ENCODE results near the gene UBE3D.
"Not testable (repeated sequence)": the region's sequence is repeated elsewhere in the genome, so short reads cannot be mapped to it uniquely, and the experiment has no call there.

Gene UBE3D

GRCh38 chr6:83055366-83055964 is 10.2 kb downstream of the UBE3D start:
- peak in 2 of 3 donors; percentile 8 to 41 for DNase-seq (ENCODE audit: low read depth in 2 of 3, low spot score in 1 of 3)

- no peak for DNase-seq (ENCODE audit: low read depth in 2 of 3, low spot score in 1 of 3)
Observed at GRCh38 chr6:83053678-83054077, 12.0 kb downstream of the UBE3D start.

- no peak for DNase-seq (ENCODE audit: low read depth in 2 of 3, low spot score in 1 of 3)
Observed at GRCh38 chr6:83051377-83052172, 14.1 kb downstream of the UBE3D start.

GRCh38 chr6:83047065-83047754 is 18.4 kb downstream of the UBE3D start:
- no peak for DNase-seq (ENCODE audit: low read depth in 2 of 3, low spot score in 1 of 3)

- DNase-seq (ENCODE audit: low read depth in 2 of 3, low spot score in 1 of 3), result no peak
Observed at GRCh38 chr6:83044091-83044768, 21.4 kb downstream of the UBE3D start.

- DNase-seq (ENCODE audit: low read depth in 2 of 3, low spot score in 1 of 3), result no peak
Observed at GRCh38 chr6:83042467-83043053, 23.1 kb downstream of the UBE3D start.

GRCh38 chr6:83038246-83038645 is 27.4 kb downstream of the UBE3D start:
- no peak for DNase-seq (ENCODE audit: low read depth in 2 of 3, low spot score in 1 of 3)

GRCh38 chr6:83031689-83032088 is 34.0 kb downstream of the UBE3D start:
- DNase-seq (ENCODE audit: low read depth in 2 of 3, low spot score in 1 of 3), result no peak

GRCh38 chr6:83019741-83020140 is 45.9 kb downstream of the UBE3D start:
- DNase-seq (ENCODE audit: low read depth in 2 of 3, low spot score in 1 of 3), result no peak

GRCh38 chr6:83011131-83011530 is 54.5 kb downstream of the UBE3D start:
- DNase-seq (ENCODE audit: low read depth in 2 of 3, low spot score in 1 of 3), result not testable (repeated sequence)

GRCh38 chr6:83008626-83009025 is 57.0 kb downstream of the UBE3D start:
- DNase-seq (ENCODE audit: low read depth in 2 of 3, low spot score in 1 of 3), result no peak

- no peak for DNase-seq (ENCODE audit: low read depth in 2 of 3, low spot score in 1 of 3)
Observed at GRCh38 chr6:83006270-83006905, 59.3 kb downstream of the UBE3D start.

- no peak for DNase-seq (ENCODE audit: low read depth in 2 of 3, low spot score in 1 of 3)
Observed at GRCh38 chr6:82996156-82996555, 69.5 kb downstream of the UBE3D start.

GRCh38 chr6:82995066-82995465 is 70.6 kb downstream of the UBE3D start:
- no peak for DNase-seq (ENCODE audit: low read depth in 2 of 3, low spot score in 1 of 3)

- DNase-seq (ENCODE audit: low read depth in 2 of 3, low spot score in 1 of 3), result no peak
Observed at GRCh38 chr6:82989736-82990290, 75.8 kb downstream of the UBE3D start.

- DNase-seq (ENCODE audit: low read depth in 2 of 3, low spot score in 1 of 3), result no peak
Observed at GRCh38 chr6:82988930-82989351, 76.7 kb downstream of the UBE3D start.

- no peak for DNase-seq (ENCODE audit: low read depth in 2 of 3, low spot score in 1 of 3)
Observed at GRCh38 chr6:82987951-82988350, 77.7 kb downstream of the UBE3D start.

- no peak for DNase-seq (ENCODE audit: low read depth in 2 of 3, low spot score in 1 of 3)
Observed at GRCh38 chr6:82987416-82987815, 78.2 kb downstream of the UBE3D start.

- no peak for DNase-seq (ENCODE audit: low read depth in 2 of 3, low spot score in 1 of 3)
Observed at GRCh38 chr6:82984720-82985119, 80.9 kb downstream of the UBE3D start.

- no peak for DNase-seq (ENCODE audit: low read depth in 2 of 3, low spot score in 1 of 3)
Observed at GRCh38 chr6:82980086-82980485, 85.6 kb downstream of the UBE3D start.

Measured in stimulated activated CD4-positive, alpha-beta T cell treated with anti-CD3 and anti-CD28 coated beads, Interleukin-12 subunit alpha, Interleukin-12 subunit beta, amount 100 ng/mL, for 48 hours (primary cell).